Amniotic epithelial cell (primary cell): ENCODE measurements around the gene C1QC.

ENCODE experiments used
- DNase-seq: peaks from one replicate; pipeline ENCODE4 v3.0.0-alpha.2; 2010; ENCODE audit warnings: low read depth

C1QC gene

DNA sequence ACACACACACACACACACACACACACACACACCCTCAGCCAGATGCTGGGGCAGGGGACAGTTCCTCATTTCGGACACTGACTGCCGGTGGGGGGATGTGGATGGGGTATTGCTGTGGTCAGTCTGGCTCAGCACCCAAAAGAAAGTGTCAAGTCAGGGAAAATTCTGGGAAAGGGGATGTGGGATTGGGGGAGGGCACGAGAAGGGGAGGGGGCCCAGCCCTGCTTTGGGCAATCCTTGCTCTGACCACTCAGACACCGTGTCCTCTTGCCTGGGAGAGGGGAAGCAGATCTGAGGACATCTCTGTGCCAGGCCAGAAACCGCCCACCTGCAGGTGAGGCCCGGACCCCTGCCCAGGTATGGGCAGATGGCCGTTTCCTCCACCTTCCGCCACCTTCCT, at the start of gene C1QC:
C1QC (plus strand) TSS at position 253 of the 400 bp plus-strand sequence. CDS start 391 bp downstream, outside the sequence.
- no peak for DNase-seq

DNA sequence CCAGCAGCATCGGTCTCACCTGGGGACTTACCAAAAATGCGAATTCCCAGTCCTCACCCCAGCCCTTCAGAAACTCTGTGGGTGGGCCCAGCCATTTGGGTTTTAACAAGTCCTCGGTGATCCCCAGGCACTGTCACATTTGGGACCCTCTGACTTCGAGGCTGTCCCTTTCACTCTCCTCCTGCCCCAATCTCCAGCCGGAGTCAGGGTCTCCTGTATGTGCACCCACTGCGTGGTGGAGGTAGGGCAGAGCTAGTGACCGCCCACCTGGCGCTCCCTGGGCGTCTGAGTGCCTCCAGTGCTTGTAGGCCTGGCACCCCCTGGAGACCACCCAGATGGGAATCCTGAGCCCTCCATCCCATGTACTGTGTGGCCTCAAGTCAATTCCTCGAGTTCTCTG, 49.0 kb upstream of the C1QC start:
- no peak for DNase-seq

DNA sequence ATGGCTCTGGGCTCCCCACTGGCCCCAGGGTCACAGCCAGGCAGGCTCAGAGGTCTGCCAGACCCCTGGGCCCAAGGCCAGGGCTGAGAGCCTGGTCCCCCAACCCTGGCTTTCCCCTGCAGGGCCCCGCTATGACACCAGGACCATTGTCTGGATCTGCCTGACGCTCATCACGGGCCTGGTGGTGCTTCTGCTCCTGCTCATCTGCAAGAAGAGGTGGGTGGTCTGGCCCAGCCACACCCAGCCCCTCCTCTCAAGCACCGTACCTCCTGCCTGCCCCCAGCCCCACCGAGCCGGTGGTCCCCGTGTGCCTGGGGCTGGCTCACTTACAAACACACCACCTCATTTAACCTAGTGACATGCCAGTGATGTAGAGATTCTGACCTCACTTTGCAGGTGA, 48.3 kb upstream of the C1QC start:
- DNase-seq: no peak

DNA sequence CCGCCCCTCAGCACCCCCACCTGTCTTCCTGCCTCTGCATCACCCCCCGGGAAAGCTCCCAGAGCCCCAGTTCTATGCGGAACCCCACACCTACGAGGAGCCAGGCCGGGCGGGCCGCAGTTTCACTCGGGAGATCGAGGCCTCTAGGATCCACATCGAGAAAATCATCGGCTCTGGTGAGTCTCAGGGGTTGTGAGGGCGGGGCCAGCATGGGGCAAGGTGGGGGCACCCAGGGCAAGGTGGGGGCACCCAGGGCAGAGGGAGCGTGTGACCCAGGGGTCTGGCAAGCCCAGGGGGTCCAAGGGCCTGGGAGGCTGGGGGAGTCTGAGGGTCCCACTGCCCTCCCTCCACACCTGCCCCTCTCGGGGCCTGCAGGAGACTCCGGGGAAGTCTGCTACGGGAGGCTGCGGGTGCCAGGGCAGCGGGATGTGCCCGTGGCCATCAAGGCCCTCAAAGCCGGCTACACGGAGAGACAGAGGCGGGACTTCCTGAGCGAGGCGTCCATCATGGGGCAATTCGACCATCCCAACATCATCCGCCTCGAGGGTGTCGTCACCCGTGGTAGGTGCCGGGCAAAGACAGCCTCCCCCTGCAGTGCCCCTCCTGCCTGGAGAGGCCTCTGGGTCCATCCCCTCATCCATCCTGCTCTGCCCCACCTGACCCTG, 46.0 kb upstream of the C1QC start:
- DNase-seq: no peak

DNA sequence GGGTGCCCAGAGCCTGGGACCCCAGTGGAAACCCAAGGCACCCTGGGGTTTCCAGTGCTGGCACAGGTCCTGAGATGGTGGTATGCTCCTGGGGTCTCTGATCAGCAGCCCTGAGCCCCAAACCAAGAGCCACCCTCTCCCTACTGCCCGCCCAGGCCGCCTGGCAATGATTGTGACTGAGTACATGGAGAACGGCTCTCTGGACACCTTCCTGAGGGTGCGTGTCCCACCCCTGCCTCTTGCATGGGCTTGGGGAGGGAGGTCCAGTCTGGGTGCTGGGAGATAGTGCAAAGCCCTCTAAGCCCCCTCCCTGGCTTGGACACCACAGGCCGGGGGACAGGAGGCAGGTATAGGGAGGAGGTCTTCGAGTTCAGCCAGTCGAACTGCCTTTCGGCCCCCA, 45.4 kb upstream of the C1QC start:
- DNase-seq: no peak

DNA sequence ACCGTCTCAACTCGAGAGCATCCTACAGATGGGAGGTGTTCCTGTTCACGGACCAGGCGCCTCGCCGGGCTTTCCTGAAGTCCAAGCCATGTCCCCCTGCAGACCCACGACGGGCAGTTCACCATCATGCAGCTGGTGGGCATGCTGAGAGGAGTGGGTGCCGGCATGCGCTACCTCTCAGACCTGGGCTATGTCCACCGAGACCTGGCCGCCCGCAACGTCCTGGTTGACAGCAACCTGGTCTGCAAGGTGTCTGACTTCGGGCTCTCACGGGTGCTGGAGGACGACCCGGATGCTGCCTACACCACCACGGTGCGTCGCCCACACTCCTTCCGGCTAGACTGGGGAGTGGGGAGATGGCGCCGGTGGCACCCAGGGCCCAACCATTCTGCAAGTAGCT, 44.7 kb upstream of the C1QC start:
- no peak for DNase-seq

DNA sequence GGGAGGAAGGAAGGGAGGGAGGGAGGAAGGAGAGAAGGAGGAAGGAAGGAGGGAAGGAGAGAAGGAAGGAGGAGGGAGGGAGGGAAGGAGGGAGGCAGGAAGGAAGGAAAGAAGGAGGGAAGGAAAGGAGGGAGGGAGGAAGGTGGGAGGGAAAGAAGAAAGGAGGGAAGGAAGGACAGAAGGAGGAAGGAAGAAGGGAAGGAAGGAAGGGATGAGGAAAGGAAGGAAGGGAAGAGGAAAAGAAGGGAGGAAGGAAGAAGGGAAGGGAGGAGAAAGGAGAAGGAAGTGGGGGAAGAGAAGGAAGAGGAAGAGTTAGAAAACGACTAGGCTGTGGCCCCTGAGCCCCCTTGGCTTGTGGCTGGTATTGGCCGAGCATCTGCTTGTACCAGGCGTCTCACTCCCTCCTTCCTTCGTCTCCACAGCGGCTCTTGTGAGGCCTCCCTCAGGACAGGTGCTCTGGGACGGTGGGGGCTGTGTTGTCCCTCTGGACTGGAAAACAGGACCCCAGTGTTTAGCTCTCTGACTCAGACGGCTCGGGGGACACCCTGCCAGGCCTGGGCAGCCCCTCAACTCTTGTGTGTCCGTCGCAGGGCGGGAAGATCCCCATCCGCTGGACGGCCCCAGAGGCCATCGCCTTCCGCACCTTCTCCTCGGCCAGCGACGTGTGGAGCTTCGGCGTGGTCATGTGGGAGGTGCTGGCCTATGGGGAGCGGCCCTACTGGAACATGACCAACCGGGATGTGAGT, 43.2 kb upstream of the C1QC start:
- DNase-seq: no peak

DNA sequence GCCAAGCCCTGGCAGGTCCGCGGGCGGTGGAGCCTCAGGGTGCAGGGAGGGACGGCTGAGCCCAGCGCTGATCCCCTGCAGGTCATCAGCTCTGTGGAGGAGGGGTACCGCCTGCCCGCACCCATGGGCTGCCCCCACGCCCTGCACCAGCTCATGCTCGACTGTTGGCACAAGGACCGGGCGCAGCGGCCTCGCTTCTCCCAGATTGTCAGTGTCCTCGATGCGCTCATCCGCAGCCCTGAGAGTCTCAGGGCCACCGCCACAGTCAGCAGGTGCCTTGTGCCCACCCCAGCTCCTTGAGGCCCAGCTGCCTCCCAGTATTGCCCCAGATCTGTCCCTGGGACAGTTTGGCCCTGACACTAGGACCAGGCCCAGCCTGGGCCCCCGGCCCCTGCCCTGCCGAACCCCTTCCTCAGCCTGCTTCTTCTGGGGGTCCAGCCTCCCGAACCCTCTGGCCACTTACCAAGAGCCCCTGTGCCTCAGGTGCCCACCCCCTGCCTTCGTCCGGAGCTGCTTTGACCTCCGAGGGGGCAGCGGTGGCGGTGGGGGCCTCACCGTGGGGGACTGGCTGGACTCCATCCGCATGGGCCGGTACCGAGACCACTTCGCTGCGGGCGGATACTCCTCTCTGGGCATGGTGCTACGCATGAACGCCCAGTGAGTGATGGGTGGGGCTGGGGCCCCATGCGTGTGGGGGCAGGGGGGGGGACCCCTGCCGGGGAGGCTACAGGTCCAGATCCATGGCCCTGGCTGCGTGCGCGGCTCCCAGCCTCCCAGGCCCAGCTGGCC, 42.4 kb upstream of the C1QC start:
- DNase-seq: no peak

DNA sequence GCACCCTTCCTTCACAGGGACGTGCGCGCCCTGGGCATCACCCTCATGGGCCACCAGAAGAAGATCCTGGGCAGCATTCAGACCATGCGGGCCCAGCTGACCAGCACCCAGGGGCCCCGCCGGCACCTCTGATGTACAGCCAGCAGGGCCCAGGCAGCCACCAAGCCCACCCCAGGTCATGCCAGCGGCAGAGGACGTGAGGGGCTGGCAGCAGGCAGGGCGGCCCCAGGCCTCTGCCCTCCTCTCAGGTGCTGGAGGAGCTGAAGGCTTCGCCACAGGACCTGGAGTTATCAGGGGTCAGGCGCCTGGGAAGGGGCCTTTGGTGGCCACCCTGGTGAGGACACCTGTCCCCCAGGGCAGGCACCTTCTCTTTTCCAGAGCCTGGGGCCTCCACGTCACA, 41.8 kb upstream of the C1QC start:
- DNase-seq: no peak

DNA sequence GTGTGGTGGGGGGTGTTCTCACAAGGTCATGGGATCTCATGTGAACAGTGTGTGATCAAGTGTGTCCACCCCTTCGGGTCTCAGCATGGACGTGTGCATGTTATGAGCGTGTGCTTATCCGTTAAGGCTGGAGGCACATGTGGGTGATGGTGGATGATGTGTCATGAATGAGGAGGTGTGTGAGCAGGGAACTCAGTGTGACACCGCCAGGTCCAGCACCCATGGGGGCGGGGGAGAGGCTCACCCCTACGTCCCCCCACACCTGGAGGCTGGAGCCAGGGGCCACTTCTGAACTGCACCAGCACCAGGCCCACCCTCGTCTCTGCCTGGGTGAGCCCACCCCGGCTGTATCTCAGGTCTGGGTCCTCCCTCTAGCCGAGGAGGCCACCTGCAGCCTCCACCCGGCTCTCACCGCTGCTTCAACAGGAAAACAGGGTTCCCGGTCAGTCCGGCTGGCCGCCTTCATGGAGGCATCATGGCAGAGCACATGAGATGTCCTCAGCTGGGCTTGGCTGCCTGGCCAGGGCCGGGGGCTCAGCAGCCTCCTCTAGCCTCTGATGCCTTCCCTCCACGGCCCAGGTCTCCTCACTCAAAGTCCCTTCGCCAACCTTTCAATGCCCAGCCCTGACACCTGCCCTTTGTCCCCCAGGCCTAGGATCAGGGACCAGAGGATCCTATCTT, 41.2 kb upstream of the C1QC start:
- no peak for DNase-seq

DNA sequence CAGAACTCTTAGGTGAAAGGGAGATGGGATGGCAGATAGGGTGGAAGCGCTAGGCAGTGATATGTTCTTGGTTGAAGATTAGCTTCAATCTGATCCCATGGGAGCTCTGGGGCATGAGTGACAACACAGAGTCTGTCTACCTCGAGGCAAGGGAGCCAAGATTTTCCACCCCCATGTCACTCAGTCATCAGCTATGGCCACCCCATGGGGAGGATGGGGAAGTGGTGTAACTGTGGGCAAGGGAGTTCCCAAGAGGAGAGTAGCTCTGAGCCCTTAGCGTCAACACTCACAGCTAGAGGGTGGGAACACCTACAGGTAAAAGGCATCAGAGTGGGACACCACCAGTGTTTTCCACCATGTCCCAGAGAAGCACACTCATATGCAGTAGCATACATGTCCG, 37.3 kb upstream of the C1QC start:
- DNase-seq: no peak

DNA sequence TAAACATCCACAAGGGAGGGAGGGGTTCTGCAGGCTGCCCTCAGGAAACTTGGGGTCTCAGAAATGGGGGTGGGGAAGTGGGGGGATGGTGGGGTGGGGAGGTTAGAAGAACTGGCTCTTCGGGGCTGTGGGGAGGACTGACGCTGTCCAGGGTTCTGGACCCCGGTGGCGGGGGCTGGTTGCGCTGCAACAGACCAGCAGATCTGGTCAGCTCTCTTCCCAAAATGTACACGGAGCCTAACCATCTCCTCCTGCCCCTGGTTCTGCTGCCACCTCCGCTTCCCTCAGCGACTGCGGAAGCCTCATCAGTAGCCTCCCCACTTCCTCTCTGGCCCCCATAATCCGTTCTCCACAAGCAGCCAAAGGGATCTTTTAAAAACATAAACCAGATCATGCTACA, 36.3 kb upstream of the C1QC start:
- DNase-seq: no peak

DNA sequence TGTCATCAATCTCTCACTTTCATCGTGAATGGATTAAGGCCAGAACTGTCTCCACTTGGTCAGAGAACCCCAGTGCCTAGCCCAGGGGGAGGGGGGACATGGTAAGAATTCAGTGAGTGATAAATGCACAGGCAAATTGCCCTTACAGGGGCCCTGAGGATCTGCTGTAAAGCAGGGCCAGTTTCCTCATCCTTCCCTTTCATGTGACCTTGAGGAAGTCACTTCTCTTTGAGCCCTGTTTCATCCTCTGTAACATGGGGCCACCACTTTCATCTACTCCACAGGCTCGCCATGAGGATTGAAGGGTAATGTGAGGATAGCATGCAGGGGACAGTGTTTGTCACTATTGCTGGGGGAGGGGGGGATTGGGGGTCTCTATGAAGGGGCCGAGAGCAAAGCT, 35.1 kb upstream of the C1QC start:
- DNase-seq: no peak

DNA sequence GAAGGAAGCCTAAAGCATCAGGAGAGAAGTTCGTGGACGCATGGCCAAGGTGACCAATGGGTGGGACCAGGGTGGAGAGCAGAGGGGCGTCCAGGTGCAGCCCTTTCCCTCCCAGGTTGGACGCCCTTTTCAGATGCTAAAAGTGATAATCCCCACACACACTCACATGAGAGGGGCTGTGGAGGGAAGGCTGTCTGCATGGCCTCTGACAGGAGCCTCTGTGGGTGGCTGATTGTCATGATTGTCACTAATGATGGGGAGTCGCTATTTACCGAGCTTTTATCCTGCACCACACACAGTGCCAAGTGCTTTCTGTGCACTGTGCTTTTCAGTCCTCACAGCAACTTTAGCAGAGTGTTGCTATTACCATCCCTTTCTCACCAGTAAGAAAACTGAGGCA, 34.1 kb upstream of the C1QC start:
- no peak for DNase-seq

DNA sequence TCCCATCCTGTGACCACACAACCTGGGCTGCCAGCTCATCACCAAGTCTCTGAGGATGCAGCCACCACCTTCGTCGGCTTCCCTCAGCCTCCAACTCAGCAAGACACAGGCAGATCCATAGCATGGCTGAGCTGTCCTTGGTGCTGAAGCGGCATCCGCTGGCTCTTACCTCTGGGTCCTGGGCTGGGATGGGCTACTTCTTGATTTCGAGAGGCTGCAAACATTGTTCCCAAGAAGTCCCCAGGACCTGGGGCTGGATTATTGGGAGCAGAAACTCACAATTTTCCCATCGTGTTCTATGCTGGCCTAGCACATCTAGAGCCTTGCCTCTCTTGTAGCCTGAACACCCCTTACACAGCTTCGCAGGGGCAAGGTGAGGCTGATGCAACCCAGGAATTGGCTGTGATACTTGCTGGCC, 31.9 kb upstream of the C1QC start:
- peak; percentile 63 for DNase-seq

DNA sequence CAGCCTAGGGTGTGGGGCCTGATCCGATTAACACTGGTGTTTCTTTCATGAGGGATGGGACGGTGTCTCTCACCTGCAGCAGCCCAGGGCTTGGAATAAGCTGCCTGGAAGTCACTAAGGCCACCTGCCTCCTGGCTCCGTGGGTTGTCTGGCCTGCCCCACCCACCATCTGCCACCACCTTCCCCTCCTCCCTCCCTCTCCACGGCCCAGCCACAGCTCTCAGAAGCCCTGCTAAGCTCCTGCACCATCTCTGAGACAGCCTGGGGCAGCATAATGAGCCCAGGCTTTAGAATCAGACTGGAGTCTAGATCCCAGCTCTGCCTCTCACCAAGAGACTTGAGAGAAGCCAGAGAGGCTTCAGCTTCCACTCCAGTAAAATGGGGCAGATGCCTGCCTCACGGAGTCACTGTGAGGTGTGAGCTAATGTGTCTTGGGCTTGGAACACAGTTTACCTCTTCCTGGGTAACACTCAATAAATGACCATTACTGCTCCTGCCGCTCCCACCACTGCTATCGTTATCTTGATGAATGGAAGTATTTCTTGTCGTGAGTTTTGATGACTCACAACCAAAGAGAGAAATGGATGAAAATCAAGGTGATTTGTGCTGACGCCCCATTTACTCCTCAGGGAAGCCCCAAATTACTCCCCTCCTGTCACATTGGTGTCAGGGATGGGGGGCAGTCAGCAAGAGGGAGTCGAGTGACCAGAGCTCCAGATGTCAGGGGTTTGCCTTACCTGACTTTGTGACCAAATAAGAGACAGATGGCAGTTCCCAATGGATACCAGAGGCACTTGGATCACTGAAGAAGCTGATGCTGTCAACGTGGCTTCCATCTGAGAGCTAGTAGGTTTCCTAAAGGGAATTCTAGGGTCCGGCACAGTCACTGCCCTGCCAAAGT, 30.5 kb upstream of the C1QC start:
- no peak for DNase-seq

DNA sequence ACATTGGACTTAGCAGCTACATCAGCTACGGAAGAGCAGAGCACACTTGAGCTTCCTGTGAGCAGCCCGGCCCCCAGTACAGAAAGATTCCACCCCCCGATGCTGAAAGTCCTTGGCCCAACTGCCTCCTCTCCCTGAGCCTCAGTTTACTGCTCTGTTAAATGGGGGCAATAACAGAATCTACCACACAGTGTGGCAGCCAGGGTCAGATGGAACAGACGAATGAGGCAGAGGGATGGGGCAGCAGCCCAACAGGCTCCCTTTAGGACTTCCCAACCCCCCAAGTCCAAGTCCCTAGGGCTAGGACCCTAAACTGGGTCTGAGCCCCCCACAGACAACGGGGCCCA, 29.9 kb upstream of the C1QC start:
- no peak for DNase-seq

DNA sequence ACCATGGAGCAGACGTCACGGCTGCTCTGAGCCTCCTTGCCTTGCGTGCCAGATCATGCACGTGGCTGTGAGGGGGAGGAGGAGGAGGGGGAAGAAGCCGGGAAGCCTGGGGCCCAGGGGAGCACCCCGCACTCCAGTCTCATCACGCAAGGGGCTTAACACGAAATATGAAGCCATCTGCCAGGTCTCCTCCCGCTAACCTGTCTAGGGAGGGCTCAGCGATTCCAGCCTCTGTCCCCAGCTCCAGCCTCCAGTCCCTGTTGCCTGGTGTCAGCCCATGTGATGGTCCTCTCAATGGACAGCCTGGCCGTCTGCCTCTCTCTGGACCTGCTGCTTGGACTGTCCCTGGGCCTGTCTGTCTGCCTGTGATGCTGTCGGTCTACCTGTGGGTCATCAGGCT, 29.5 kb upstream of the C1QC start:
- DNase-seq: no peak

DNA sequence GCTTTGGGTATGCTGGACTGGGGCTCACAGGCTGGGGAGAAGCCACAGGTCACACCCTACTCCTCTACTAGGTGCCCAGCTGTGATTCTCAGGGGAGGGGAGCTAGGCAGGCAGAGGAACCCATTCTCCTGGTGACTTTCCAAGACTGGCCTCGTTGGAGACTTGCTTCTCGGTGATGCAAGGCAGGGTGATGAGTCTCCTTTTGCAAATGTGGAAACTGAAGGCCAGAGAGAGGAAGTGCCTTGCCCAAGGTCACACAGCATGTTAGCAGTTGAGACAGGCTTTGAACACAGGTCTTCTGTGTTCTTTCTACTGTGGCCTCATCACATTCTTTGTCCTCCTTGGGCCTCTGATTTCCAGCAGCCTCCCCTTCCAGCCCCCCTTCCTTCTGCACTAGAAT, 27.5 kb upstream of the C1QC start:
- no peak for DNase-seq

DNA sequence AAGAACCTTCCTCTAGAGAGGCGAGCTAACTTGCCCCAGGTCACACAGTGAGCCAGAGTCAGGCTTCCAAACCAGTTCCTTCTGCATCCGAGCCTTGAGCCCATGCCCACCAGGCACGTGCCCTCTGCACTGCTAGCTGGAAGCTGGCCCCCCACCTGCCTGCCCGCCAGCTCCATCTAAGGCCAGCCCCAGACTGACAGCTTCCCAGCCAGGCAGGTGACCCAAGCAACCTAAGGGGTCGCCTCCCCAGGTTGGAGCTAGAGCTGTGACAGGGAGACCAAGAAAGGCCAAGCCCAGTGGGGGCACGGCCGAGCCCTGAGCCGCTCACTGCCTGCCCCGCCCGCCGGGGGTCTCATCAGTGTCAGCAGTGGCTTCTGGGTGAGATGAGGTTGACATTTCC, 26.9 kb upstream of the C1QC start:
- no peak for DNase-seq

DNA sequence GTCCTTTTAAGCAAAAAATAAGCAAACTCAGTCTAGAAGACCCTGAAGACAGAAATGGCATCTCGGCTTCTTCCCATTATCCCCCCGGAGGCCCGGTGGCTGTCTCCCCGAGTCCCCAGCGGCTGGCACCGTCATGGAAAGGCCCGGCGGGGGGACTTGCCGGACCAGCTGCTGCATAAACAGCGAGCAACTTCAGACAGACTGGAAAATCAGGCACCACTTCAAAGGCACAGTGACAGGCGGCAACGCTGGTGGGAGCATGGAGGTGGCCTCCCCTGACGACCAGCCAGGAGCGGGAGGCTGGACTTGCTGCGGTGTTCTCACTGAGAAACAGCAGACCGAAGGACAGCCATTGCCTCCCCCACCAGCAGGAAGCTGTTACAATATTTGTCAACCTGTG, 25.4 kb upstream of the C1QC start:
- no peak for DNase-seq

DNA sequence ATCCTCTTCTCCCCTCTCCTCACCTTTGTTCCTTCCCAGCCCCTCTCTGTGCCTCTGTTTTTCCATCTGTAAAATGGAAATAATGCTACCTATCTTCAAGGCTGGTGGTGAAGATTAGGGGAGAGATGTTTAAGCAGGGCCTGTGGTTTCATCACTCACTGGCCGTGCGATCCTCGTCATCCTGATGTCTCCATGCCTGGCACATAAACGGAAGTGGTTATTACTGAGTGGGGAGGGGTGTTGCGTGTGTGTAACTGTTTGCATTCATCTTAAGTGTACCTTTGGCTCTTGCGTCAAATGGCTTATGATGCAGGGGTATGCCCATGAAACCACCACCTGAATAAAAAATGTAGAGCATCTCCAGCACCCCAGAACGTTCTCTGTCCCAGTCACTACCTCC, 24.2 kb upstream of the C1QC start:
- DNase-seq: no peak
